Brain microvascular endothelial cell (primary cell): ENCODE data around the gene UPF2.

Experiments used
- DNase-seq: peaks from one replicate; pipeline ENCODE4 v3.0.0-alpha.2; 2020
- H3K27ac ChIP-seq: fragments of 250-450 bp; sonication (Bioruptor Pico); 2 replicates; pipeline ENCODE4 v1.5.1; 2020; ENCODE audit warnings: mild to moderate bottlenecking, moderate library complexity
- H3K27me3 ChIP-seq: fragments of 250-450 bp; sonication (Bioruptor Pico); replicated peaks from 2 replicates; pipeline ENCODE4 v1.5.1; 2020; ENCODE audit warnings: mild to moderate bottlenecking
- H3K36me3 ChIP-seq: fragments of 250-450 bp; sonication (Bioruptor Pico); replicated peaks from 2 replicates; pipeline ENCODE4 v1.5.1; 2020; ENCODE audit warnings: mild to moderate bottlenecking
- H3K4me3 ChIP-seq: 2 replicates; pipeline ENCODE4 v1.5.1; 2011; ENCODE audit warnings: low read depth, mild to moderate bottlenecking, control low read depth, low read length, moderate library complexity
- in situ Hi-C: cut with HindIII; loops from 2 replicates; pipeline ENCODE4 v1.10.0; 2017; ENCODE audit warnings: low sequenced_read_pairs, low pct_ligation_motif_present
- TF ChIP-seq, protein P1 (sequence below): IDR thresholded peaks from 2 replicates; pipeline ENCODE4 v1.5.1; 2011; ENCODE audit warnings: low read depth, mild to moderate bottlenecking, moderate library complexity, low read length, control low read depth, inconsistent platforms; ENCODE audit errors: missing control alignments

Gene UPF2

DNA sequence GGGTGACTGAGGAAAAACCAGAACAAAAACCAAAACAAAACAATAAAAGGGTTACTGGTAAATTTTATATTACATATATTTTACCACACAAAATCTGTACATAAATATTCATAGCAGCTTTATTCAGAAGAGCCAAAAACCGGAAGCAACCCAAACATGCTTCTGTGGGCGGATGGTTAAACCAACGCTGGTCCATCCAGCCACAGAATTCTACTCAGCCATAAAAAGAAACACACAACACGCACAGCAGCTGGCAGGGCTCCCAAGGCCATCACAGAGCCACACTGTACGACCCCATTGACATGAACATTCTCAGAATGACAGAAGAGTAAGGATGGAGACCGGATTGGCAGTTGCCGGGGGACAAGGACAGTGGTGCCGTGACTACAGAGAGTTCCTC, 135.9 kb downstream of the UPF2 start:
- no peaks in the 10 kb centered on the region for H3K27me3 ChIP-seq
- H3K36me3 ChIP-seq, result no peaks in the 10 kb centered on the region
- no peak for DNase-seq
- in situ Hi-C loops, result no loop called here
- TF ChIP-seq, protein P1, sequence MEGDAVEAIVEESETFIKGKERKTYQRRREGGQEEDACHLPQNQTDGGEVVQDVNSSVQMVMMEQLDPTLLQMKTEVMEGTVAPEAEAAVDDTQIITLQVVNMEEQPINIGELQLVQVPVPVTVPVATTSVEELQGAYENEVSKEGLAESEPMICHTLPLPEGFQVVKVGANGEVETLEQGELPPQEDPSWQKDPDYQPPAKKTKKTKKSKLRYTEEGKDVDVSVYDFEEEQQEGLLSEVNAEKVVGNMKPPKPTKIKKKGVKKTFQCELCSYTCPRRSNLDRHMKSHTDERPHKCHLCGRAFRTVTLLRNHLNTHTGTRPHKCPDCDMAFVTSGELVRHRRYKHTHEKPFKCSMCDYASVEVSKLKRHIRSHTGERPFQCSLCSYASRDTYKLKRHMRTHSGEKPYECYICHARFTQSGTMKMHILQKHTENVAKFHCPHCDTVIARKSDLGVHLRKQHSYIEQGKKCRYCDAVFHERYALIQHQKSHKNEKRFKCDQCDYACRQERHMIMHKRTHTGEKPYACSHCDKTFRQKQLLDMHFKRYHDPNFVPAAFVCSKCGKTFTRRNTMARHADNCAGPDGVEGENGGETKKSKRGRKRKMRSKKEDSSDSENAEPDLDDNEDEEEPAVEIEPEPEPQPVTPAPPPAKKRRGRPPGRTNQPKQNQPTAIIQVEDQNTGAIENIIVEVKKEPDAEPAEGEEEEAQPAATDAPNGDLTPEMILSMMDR, result no peak
- no peak overlapping the region for H3K4me3 ChIP-seq
- H3K27ac ChIP-seq, result no peak overlapping the region

DNA sequence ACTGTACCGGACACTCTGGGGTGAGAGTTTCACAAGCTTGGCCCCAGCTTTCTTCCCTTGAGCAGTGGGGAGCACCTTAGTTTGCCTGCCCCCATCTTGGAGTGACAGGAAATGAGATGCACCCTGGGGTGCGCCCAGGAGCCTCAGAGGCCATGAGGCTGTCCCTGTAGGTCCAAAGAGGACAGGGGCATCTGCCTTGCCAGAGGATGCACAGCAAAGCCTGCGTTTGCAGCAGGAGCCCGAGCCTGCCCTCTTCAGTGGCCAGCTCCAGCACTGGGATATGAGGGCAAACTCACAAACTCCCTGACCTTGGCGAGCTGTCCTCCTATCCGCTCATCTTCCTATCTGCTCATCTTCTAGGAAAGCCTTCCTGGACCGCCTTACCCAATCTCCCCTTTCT, 140.0 kb downstream of the UPF2 start:
- TF ChIP-seq, protein P1, result no peak
- in situ Hi-C loops, result no loop called here
- H3K27ac ChIP-seq, result no peak overlapping the region

DNA sequence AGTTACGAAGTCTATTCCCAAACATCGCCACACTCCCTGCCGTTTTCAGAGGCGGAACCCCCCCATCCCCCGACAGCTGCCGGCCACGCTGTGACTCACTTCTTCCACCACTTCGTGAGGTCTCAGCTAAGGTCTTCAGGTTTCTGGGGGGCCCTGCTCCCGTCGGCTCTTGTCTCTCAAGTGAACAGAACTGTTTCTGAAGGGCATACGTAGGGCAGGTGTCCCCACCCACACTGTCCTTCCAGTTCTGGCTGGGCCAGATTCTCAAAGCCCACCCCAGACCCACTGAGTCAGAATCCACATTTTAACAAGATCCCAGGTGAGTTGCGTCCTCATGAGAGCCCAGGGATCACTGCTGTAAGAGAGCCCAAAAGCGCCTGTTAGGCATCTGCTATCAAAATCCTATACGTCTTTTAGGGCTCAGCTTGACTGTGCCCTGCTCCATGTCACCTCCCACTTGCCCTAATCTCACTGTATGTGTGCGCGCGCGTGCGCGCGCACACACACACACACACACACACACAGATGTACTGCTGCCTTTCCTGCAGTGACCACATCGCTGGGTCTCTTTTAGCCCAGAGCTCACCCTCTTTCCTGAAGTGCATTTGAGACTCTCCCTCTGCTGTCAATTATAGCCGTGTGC, 140.7 kb downstream of the UPF2 start:
- in situ Hi-C loops, result no loop called here
- DNase-seq, result no peak

More for the DNA sequence above, 140.0 kb downstream of the UPF2 start:
- Histone ChIP-seq H3K4me3 (no peak overlapping the region), H3K27me3 (no peaks in the 10 kb centered on the region), H3K36me3 (no peaks in the 10 kb centered on the region)
- DNase-seq, result no peak

DNA sequence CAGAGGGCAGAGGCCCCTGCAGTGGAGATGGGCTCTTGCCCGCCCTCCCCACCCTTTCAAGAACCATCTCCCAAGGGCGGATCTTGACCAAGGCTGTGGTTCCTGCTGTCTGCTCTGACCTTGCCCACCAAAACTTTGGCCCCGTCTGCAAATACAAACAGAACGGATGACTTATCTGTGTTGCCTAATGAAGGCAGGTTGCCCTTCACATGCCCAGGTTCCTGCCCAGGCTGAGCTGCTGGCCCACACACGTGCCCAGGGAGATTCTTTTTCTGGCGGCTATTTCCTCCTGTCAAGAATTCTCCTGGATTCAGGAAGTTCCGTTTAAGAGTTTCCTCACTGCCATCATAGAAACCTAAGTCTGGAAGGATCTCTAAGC, 141.2 kb downstream of the UPF2 start:
- TF ChIP-seq, protein P1, result no peak

More for the DNA sequence above, 140.7 kb downstream of the UPF2 start:
- Histone ChIP-seq H3K36me3 (no peaks in the 10 kb centered on the region), H3K27me3 (no peaks in the 10 kb centered on the region), H3K27ac (no peak overlapping the region), H3K4me3 (no peak overlapping the region)
- TF ChIP-seq, protein P1, result no peak

DNA sequence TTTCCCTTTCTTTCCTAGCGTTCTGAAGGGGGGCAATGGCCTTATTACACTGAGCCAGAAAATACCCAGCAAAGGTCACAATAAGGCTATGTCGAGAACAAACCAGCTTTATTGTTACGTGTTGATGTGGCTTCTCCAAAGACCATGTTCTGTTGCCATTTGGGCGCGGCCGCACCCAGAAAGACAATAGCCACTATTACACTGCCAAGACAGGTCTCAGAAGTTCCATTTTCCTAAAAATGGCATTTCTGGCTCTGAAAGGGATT, 141.6 kb downstream of the UPF2 start:
- H3K27me3 ChIP-seq, result no peaks in the 10 kb centered on the region
- H3K4me3 ChIP-seq, result no peak overlapping the region
- TF ChIP-seq, protein P1, result no peak
- no peak overlapping the region for H3K27ac ChIP-seq
- H3K36me3 ChIP-seq, result no peaks in the 10 kb centered on the region
- no peak for DNase-seq
- in situ Hi-C loops, result no loop called here

More for the DNA sequence above, 141.2 kb downstream of the UPF2 start:
- Histone ChIP-seq H3K4me3 (no peak overlapping the region), H3K27ac (no peak overlapping the region), H3K27me3 (no peaks in the 10 kb centered on the region), H3K36me3 (no peaks in the 10 kb centered on the region)
- no peak for DNase-seq
- in situ Hi-C loops, result no loop called here
